GM21737 (cell line): ENCODE results near the gene MACROH2A1.
A peak's percentile ranks its signal among the peaks of the same experiment; 100 is the strongest.

Source experiments
- ATAC-seq: cut with Tn5 transposase; IDR thresholded peaks from one replicate; pipeline ENCODE4 v1.9.1; 2021; ENCODE audit warnings: mild to moderate bottlenecking, moderate library complexity; ENCODE audit not compliant: unreplicated experiment

Gene MACROH2A1

DNA sequence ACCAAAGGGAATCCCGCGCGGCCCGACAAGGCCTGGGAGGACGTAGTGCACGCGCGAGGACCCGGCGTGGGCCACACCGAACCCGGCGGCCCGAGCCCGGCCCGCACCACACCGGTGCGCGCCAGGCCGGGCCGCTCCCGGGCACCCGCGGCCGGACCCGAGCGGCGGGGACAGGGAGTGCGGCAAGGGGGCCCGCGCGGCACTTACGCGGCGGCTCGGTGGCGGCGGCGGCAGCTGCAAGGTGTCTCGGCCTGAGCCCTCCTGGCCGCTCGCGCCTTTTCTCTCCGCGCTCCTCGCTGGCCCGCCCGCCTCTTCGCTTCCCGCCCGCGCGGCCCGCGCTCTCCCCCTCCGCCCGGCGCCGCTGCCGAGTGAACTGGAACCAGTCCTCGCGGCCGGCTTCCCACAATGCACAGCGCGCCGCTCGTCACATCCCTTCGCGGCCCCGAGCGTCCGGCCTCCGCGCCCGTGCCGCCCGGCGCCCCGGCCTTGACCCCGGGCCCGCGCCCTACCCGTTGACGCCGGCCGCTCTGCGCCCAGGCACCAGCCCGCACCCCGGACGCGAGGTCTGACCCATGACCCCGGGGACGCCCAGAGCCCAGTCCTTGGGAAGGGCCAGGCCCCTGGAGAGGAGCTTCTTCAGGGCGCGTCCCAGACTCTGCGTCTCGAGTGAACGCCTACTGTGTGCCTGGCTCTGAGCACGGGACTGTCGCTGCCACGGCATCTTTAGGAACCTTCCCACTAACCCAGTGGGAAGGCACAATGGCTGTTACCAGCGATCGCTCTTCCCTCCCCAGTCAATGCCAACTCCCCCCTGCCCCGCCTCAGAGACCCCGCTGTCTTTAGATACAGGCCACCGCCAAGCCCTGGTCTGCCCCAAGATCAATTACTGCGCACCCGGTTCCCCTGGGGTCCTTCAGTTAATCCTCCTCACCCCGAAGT, at the start of gene MACROH2A1:
MACROH2A1 (minus strand) TSS at position 377 of the 939 bp plus-strand sequence. CDS start 10,138 bp downstream, outside the sequence.
- ATAC-seq, result peak; percentile 85

GRCh38 chr5:135448071-135448739, 49.2 kb upstream of the MACROH2A1 start:
- no peak for ATAC-seq

GRCh38 chr5:135447298-135447929, 48.4 kb upstream of the MACROH2A1 start, which contains the start of gene DCANP1:
Gene DCANP1 (minus strand): TSS chr5:135447348. CDS start chr5:135447108, 240 bp downstream.
- ATAC-seq, result no peak

DNA sequence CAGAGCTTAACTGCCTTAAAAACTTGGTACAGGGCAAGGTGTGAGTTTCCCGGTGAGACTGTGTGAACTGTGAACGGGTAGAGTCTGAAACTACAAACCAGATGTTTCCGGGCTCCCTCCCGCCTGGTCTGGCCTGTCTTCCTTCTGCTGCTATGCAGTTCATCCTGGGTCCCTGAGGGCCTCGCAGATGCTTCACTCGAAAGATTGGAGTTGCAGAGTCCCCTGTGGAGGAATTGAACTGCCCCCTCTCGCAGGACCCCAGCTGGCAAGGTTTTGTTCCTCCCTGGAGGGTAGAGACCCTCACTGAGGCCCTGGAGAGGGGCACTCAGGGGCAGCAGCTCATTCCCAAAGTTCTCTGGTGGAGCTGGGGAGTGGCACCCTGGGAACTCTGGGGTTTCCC, 47.6 kb upstream of the MACROH2A1 start:
- ATAC-seq, result no peak

GRCh38 chr5:135446206-135446605, 47.2 kb upstream of the MACROH2A1 start:
- ATAC-seq, result no peak

DNA sequence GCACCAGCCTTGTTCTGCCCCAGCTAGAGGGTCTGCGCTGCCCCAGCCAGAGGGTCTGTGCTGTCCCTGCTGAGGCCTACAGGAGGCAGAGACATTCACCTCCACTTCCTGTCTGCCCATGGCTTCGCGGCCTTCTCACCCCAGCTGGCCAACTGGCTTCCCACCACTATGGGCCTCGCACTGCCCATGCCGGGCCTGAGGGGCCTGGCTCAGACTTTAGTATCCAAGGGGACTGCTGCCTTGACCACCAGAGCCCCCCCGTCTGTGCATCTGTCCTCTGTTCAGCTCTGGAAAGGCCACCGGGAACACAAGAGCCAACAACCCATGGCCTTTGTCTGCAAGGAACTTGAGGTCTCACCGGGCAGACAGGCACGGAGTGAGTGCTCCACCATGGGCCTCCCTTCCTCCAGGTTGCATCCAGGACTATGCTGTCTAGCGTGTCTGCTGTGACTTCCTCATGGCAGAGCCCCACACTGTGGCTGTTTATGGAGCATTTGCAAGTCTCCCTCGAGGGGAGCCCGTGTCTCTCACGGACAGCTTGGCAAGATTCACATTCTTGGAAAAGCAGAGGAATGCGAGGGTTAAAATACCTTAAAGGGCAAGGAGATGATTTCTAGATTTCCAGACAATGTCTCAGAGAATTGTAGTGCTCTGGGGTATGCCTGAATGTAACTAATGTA, 46.4 kb upstream of the MACROH2A1 start:
- no peak for ATAC-seq

DNA sequence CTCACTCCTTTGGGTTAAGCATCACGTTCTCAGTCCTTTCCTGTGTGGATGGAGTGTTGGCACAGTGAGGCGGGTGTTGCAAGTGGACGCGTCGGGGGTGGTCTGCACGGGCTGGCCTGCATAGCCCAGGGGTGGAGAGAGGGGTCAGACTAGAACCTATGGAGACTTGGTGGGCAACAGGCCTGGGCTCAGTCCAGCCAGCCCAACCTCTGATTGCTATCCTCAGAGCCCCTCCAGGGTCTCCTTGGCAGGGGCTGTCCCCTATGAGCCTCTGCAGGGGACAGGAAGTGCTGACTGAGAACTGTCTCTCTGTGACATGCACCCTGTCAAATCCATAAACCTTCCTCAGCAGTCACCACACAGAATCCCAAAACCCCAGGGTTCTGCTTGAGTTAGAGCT, 45.9 kb upstream of the MACROH2A1 start:
- no peak for ATAC-seq

- ATAC-seq, result no peak
These were observed 45.3 kb upstream of the MACROH2A1 start for GRCh38 chr5:135444360-135444759.

DNA sequence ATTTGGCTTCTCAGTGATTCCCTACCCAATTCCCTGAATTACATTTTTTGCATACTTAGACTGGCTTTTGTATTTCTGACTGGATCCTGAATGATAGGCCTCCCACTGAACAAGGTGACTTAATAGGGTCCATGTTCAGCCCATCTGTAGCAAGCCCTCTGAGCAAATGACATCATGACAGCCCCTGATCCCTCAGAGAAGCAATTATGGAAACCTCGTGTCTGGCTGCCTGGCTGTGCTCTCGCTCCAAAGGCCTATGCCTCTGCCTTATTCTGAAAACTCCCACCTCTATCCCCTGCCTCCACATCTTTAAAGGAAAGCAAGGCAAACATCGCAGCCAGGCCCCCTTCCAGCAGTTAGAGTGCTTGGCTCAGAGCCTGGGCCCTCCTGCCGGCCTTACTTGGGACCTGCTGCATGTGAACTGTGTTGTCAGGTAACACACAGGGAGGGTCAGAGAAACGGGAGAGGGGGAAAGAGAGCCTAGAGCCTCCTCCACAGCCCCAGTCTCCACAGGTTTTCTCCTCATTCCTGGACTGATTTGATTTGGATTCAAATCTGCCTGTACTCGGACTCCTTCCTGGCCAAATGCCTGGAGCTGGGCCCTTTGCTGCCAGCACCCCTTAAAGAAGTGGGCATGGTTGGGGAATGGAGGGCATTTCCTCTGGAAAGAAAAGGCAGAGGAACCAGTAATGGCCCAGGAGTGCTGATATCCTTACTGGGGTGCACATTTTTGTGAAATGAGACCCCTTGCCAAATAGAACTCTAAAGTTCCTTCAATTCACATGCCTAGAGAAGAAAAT, 44.3 kb upstream of the MACROH2A1 start:
- ATAC-seq, result no peak

- no peak for ATAC-seq
These were observed 43.6 kb upstream of the MACROH2A1 start for GRCh38 chr5:135442431-135443160.

DNA sequence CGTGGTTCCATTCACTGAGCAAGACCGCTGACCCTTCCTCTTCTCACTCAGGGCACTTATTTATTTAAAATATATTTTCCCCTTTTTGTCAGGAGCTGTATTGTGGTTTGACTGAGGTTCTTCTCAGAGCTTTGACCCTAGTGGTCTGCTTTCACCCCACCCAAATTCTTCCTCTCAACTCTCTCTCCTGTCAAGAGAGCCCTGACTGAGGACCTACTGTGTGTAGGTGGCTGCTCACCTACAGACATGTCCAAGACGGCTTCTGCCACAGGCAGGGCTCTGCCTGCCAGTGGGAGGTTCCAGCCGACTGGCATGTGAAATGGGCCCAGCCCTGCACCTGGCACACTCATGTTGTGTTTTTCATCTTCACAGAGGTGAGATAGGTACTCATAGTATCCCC, 42.9 kb upstream of the MACROH2A1 start:
- no peak for ATAC-seq

DNA sequence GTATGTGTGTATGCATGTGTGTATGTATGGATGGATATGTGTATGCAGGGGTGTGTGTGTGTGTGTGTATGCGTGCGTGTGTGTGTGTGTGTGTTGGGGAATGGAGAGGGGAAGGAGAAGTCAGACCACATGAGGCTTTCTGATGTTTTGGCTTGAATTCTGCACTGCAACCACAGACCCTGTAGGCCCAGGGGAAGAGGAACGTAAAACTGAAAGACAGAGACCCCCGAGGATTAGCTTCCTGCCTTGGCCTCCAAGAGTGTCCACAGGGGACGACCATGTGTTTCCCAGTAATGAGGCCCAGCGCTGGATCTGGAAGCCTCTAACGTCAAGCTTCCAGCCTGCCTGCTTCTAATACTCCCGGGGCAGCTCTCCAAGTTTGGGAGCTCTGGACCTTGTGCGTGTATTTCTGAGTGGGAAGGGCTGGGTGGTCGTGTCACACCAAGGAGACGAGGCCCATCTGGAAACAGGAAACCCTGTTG, 42.4 kb upstream of the MACROH2A1 start:
- ATAC-seq, result no peak

DNA sequence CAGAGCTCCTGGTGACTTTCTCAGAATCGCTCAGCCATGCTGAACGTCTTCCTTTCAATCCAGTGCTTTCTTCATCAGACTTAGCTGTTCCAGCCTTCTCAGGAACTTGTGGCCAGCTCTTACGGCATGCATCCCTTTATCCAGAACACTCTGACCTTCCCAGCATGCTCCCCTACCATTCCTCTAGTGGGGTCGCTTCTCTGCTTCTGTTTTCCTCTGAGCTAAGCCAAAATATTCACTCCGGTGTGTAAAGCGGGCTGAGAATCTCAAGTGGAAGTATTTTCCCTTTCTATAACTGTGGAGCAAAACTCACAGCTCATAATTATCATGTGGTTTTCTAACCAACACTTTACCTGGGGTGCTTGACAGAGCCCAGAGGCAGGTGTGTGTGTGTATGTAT, 41.9 kb upstream of the MACROH2A1 start:
- no peak for ATAC-seq

- ATAC-seq, result no peak
These were observed 40.5 kb upstream of the MACROH2A1 start for GRCh38 chr5:135439231-135440205.

DNA sequence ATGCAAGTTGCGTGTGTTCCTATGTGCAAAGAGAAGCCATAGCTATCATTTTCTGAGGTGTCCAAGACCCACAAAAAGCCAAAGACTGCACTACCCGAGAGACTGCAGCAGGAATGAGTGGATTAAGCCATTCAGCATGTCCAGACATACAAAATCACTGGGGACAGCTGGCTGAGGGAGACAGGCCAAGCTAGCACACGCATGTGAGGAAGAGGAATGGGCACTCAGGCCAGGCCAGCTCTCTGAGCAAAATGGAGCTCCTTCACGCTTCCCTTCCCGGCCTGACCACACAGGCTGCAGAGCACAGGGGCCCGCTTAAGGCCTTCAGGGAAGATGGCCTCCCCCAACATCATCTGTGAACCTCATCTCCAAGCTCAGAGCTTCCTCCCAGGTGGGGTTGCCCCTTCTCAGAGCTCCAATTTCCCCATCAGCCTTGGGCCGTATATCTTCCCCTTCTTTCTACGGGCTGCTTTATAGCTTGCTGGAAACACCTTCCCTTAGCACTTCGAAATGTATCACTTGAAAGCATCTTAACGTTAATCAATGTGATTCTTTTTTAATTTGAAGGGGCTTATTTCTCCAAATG, 39.7 kb upstream of the MACROH2A1 start:
- no peak for ATAC-seq

DNA sequence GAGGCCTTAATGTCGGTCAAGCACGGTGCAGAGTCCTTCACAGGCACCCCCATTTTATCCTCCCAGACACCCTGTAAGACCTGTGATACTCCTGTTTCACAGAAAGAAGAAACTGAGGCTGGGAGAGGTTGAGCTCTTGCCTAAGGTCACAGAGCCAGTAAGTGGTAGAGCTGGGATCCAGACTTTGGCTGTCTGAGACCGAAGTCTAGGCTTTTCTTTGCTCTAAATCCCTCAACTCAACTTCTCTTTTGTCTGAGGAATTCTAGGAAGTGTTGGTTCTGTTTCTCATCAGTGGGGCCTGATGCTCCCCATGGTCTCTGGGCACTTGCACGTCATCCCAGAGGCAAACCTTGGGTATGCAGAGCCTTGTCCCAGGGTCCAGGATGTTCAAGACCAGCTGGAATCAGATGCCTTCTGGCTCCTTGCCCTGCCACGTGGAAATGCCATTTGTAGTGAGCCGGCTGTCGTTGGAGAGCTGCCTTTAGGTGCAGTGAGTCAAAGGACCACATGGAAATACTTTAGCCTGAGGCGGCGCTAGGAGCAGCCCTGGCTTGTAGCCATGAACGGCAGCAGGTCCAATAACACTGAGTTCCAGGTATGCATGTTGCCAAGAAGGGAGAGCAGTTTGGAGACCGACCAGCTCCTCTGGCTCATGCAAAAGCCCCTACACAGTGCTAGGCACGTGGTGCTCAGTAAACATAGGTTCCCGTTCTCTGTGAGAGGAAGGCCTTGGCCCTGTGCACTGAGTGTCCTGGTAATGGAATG, 38.9 kb upstream of the MACROH2A1 start:
- no peak for ATAC-seq

DNA sequence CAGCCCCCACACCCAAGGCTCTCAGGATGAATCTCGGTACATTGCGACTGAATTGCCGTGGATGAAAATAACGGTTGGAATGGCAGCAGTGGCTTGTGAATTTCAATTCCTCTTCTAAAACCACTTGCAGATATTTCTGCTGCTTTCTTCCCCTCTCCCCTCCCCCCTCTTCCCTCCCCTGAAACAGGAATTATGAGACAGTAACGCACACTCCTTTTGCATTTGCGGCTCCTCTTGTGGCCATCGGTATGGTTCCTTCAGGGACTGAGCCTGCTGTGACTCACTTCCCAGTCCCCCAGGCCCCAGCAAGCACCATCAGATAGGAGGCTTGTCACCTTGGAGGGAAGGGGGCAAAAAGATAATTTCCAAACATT, 38.4 kb upstream of the MACROH2A1 start:
- ATAC-seq, result no peak
